Uterus (tissue), 4 donors: ENCODE measurements around the gene EIF3D. TPM values are rescaled to one million over a fixed set of nuclear protein-coding genes. Genes with fewer than 3 reads are reported as not detected.

Experiments used
- DNase-seq, 2 donors: peaks; one replicate each; pipeline ENCODE4 v3.0.0-alpha.2; 2019 to 2020
- H3K27ac ChIP-seq, 2 donors: fragments of 200-600 bp; sonication (generic); 1 replicate in 1 of 2; 2 replicates in 1 of 2; pipeline ENCODE4 v1.5.1; 2016 to 2018
- H3K27me3 ChIP-seq, 2 donors: fragments of 200-600 bp; sonication (generic); one replicate each; pipeline ENCODE4 v1.5.1; 2018 to 2019; ENCODE audit warnings: control low read depth in 1 of 2
- H3K36me3 ChIP-seq, 2 donors: fragments of 200-600 bp; sonication (generic); one replicate each; pipeline ENCODE4 v1.5.1; 2019; ENCODE audit warnings: control low read depth in 1 of 2
- H3K4me1 ChIP-seq, 2 donors: fragments of 200-600 bp; sonication (generic); one replicate each; pipeline ENCODE4 v1.5.1; 2018 to 2019; ENCODE audit warnings: control low read depth in 1 of 2
- H3K4me3 ChIP-seq, 2 donors: fragments of 200-600 bp; sonication (generic); 1 replicate in 1 of 2; 2 replicates in 1 of 2; pipeline ENCODE4 v1.5.1; 2018 to 2019; ENCODE audit warnings: mild to moderate bottlenecking in 1 of 2
- H3K9me3 ChIP-seq, 2 donors: fragments of 200-600 bp; sonication (generic); one replicate each; pipeline ENCODE4 v1.5.1; 2019; ENCODE audit warnings: control low read depth in 1 of 2
- CTCF ChIP-seq, 4 experiments: fragments of 200-600 bp in 2 of 4; fragments of 450-650 bp in 2 of 4; sonication (generic) in 2 of 4; IDR thresholded peaks; one replicate each; pipeline ENCODE4 v1.5.1; 2016 to 2019; ENCODE audit warnings: antibody characterized with exemption in 4 of 4, mild to moderate bottlenecking in 2 of 4, moderate library complexity in 1 of 4
- POLR2A ChIP-seq, 2 donors: fragments of 450-650 bp; IDR thresholded peaks; one replicate each; pipeline ENCODE4 v1.6.1; 2016; ENCODE audit warnings: antibody characterized with exemption in 2 of 2, mild to moderate bottlenecking in 1 of 2, moderate library complexity in 1 of 2
- intact Hi-C: fragments of 100-400 bp; cut with DNase I; formaldehyde crosslinking; loops from one replicate; pipeline ENCODE4 v1.15.1; 2023; ENCODE audit warnings: low total_unique reads
- total RNA-seq, 4 donors: library from RNA; depleted of rRNA in 3 of 4; stranded (reverse); fragments of >200 nt in 3 of 4; gene quantifications; one replicate each; pipeline versions ENCODE4 v1.1.0 to v1.2.4, GENCODE V29; 2014 to 2023
- donor health status: DM: yes; HTN: yes; CAD: no.

EIF3D gene
- total RNA-seq, 4 donors from 2014 or later = 177 to 350 (median 297) TPM

GRCh38 chr22:36478966-36479365 lies 50.0 kb downstream of the EIF3D start:
- TF ChIP-seq POLR2A (IDR thresholded peaks at IDR 0.05) (no peak), CTCF (IDR thresholded peaks at IDR 0.05) (no peak)
- H3K4me1 ChIP-seq = peaks cover 0 to 7% of the 10 kb centered on the region in 2 donors
- no peaks in the 10 kb centered on the region for H3K36me3 ChIP-seq
- DNase-seq = no peak
- no peaks in the 10 kb centered on the region for H3K9me3 ChIP-seq
- H3K27ac ChIP-seq = no peak overlapping the region
- intact Hi-C loops = no loop called here
- H3K4me3 ChIP-seq = no peak overlapping the region
- H3K27me3 ChIP-seq = no peaks in the 10 kb centered on the region

- Histone ChIP-seq H3K36me3 (no peaks in the 10 kb centered on the region), H3K4me3 (no peak overlapping the region), H3K4me1 (peaks cover 0 to 2% of the 10 kb centered on the region in 2 donors), H3K27ac (no peak overlapping the region), H3K9me3 (no peaks in the 10 kb centered on the region), H3K27me3 (no peaks in the 10 kb centered on the region)
- TF ChIP-seq CTCF (IDR thresholded peaks at IDR 0.05) (no peak), POLR2A (IDR thresholded peaks at IDR 0.05) (no peak)
- intact Hi-C loops = no loop called here
- no peak for DNase-seq
Observed at GRCh38 chr22:36475341-36475740, 53.6 kb downstream of the EIF3D start.

DNA sequence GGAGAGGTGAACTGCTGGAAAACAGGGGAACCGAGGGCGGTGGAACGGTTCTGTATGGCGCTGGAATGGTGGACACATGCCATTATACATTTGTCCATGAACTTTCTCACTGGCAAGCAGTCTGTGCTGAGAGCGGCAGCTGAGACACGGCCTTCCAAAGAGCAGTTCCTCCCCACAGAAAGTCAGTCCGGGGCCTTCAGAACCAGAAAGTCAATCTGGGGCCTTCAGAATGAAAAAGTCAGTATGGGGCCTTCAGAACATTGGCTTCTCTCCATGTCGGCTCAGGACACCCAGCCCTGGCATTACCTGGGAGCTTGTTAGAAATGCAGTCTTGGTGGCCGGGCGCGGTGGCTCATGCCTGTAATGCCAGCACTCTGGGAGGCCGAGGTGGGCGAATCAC lies 56.3 kb downstream of the EIF3D start:
- peak overlapping the region; percentile 96 to 97 for H3K27ac ChIP-seq

GRCh38 chr22:36471341-36471821 lies 57.6 kb downstream of the EIF3D start:
- intact Hi-C loops = loop anchor here (2.0 kb wide), 1 partner anchor 171 kb away; no protein-coding TSS in a partner anchor
- H3K9me3 ChIP-seq = no peaks in the 10 kb centered on the region
- H3K36me3 ChIP-seq = no peaks in the 10 kb centered on the region
- no peak overlapping the region for H3K4me3 ChIP-seq
- H3K4me1 ChIP-seq = peaks cover 4 to 9% of the 10 kb centered on the region in 2 donors
- DNase-seq = no peak
- H3K27me3 ChIP-seq = no peaks in the 10 kb centered on the region
- TF ChIP-seq CTCF (IDR thresholded peaks at IDR 0.05) (no peak), POLR2A (IDR thresholded peaks at IDR 0.05) (no peak)
- peak overlapping the region; percentile 96 to 97 for H3K27ac ChIP-seq

More for the DNA sequence above, 56.3 kb downstream of the EIF3D start:
- Histone ChIP-seq H3K4me3 (no peak overlapping the region), H3K4me1 (peaks cover 0 to 9% of the 10 kb centered on the region in 2 donors), H3K27me3 (no peaks in the 10 kb centered on the region), H3K36me3 (no peaks in the 10 kb centered on the region), H3K9me3 (no peaks in the 10 kb centered on the region)
- no peak for TF ChIP-seq CTCF (IDR thresholded peaks at IDR 0.05)
- intact Hi-C loops = no loop called here
- DNase-seq = no peak

- Histone ChIP-seq H3K27me3 (no peaks in the 10 kb centered on the region), H3K4me1 (peaks cover 4 to 9% of the 10 kb centered on the region in 2 donors), H3K36me3 (no peaks in the 10 kb centered on the region), H3K27ac (peak overlapping the region; percentile 96 to 97), H3K4me3 (no peak overlapping the region), H3K9me3 (no peaks in the 10 kb centered on the region)
- intact Hi-C loops = loop anchor here (2.0 kb wide), 1 partner anchor 170 kb away; no protein-coding TSS in a partner anchor
- TF ChIP-seq CTCF (IDR thresholded peaks at IDR 0.05) (no peak), POLR2A (IDR thresholded peaks at IDR 0.05) (peak in 1 of 2 donors; percentile 38)
- peak in 1 of 2 donors; percentile 69 for DNase-seq
Observed at GRCh38 chr22:36470994-36471331, 58.0 kb downstream of the EIF3D start.
